Left ventricle myocardium inferior (tissue), 1 donor: ENCODE data around the gene MTG1. TPM values are rescaled to one million over a fixed set of nuclear protein-coding genes. Genes with fewer than 3 reads are reported as not detected.
"Not testable (repeated sequence)": the region's sequence is repeated elsewhere in the genome, so short reads cannot be mapped to it uniquely, and the experiment has no call there.

Experiments used
- DNase-seq: peaks from one replicate; pipeline ENCODE4 v3.0.0-alpha.2; 2020
- H3K27ac ChIP-seq: fragments of 200-600 bp; replicated peaks from 2 replicates; pipeline ENCODE4 v1.8.0; 2021
- H3K27me3 ChIP-seq: fragments of 200-600 bp; 2 replicates; pipeline ENCODE4 v1.8.0; 2021; ENCODE audit warnings: low read depth
- H3K36me3 ChIP-seq: fragments of 200-600 bp; 2 replicates; pipeline ENCODE4 v1.8.0; 2021
- H3K4me1 ChIP-seq: fragments of 200-600 bp; 2 replicates; pipeline ENCODE4 v1.8.0; 2021
- H3K4me3 ChIP-seq: fragments of 200-600 bp; 2 replicates; pipeline ENCODE4 v1.8.0; 2021; ENCODE audit warnings: mild to moderate bottlenecking, moderate library complexity
- H3K9me3 ChIP-seq: fragments of 200-600 bp; replicated peaks from 2 replicates; pipeline ENCODE4 v1.8.0; 2021
- CTCF ChIP-seq: fragments of 200-600 bp; IDR thresholded peaks from 2 replicates; pipeline ENCODE4 v1.8.0; 2021; ENCODE audit warnings: antibody characterized with exemption, mild to moderate bottlenecking, borderline replicate concordance
- intact Hi-C: fragments of 100-400 bp; cut with micrococcal nuclease; formaldehyde crosslinking; loops from one replicate; pipeline ENCODE4 v1.11.0; 2022
- total RNA-seq: library from RNA; stranded (reverse); fragmentation: NEBNext Ultra II Directional; extraction: Animal tissue kit (Norgen Biotek cat#: 25700); gene quantifications from one replicate; pipeline ENCODE4 v1.2.1, GENCODE V29; 2021
- donor health status: DM: no; HTN: yes; CAD: no; lungs with severe emphysema.

Gene MTG1
- total RNA-seq, 1 donor from 2014 or later, result 14.0 TPM

- H3K9me3 ChIP-seq, result no peaks in the 10 kb centered on the region
- peaks cover 12% of the 10 kb centered on the region for H3K4me1 ChIP-seq
- DNase-seq, result no peak
- no peaks in the 10 kb centered on the region for H3K36me3 ChIP-seq
- H3K27me3 ChIP-seq, result no peaks in the 10 kb centered on the region
- no peak overlapping the region for H3K4me3 ChIP-seq
- no peak overlapping the region for H3K27ac ChIP-seq
- TF ChIP-seq CTCF, result no peak
- intact Hi-C loops, result no loop called here
Observed at GRCh38 chr10:133384071-133384470, 9.9 kb upstream of the MTG1 start.

GRCh38 chr10:133385214-133385613, 8.7 kb upstream of the MTG1 start:
- no peaks in the 10 kb centered on the region for H3K36me3 ChIP-seq
- intact Hi-C loops, result no loop called here
- DNase-seq, result no peak
- H3K27me3 ChIP-seq, result no peaks in the 10 kb centered on the region
- H3K4me3 ChIP-seq, result no peak overlapping the region
- H3K4me1 ChIP-seq, result peaks cover 1% of the 10 kb centered on the region
- no peak overlapping the region for H3K27ac ChIP-seq
- no peaks in the 10 kb centered on the region for H3K9me3 ChIP-seq
- TF ChIP-seq CTCF, result no peak

GRCh38 chr10:133386951-133387350, 7.0 kb upstream of the MTG1 start:
- H3K4me3 ChIP-seq, intact Hi-C loops, H3K4me1 ChIP-seq, H3K27me3 ChIP-seq, H3K27ac ChIP-seq, H3K9me3 ChIP-seq, H3K36me3 ChIP-seq, DNase-seq: not testable (repeated sequence)

GRCh38 chr10:133388236-133388972, 5.6 kb upstream of the MTG1 start:
- H3K4me3 ChIP-seq, result no peak overlapping the region
- intact Hi-C loops, result no loop called here

GRCh38 chr10:133388973-133389818, 4.8 kb upstream of the MTG1 start:
- intact Hi-C loops, result no loop called here
- Histone ChIP-seq H3K4me3 (peak overlapping the region; percentile 20), H3K27ac (peak overlapping the region; percentile 64), H3K9me3 (no peaks in the 10 kb centered on the region), H3K4me1 (peaks cover 7% of the 10 kb centered on the region), H3K27me3 (no peaks in the 10 kb centered on the region), H3K36me3 (no peaks in the 10 kb centered on the region)
- DNase-seq, result no peak
- TF ChIP-seq CTCF, result no peak

More at GRCh38 chr10:133388236-133388972, 5.6 kb upstream of the MTG1 start:
- no peak for TF ChIP-seq CTCF
- Histone ChIP-seq H3K9me3 (no peaks in the 10 kb centered on the region), H3K36me3 (no peaks in the 10 kb centered on the region), H3K4me1 (peaks cover 2% of the 10 kb centered on the region), H3K27me3 (no peaks in the 10 kb centered on the region), H3K27ac (peak overlapping the region; percentile 64)
- DNase-seq, result no peak
